ENCODE data around the gene YJU2. TPM values are rescaled to one million over a fixed set of nuclear protein-coding genes. Genes with fewer than 3 reads are reported as not detected.
"Not testable (repeated sequence)": the region's sequence is repeated elsewhere in the genome, so short reads cannot be mapped to it uniquely, and the experiment has no call there.

The YJU2 gene
- total RNA-seq, 4 donors from 2014 or later = 23.4 to 33.6 (median 28.3) TPM

DNA sequence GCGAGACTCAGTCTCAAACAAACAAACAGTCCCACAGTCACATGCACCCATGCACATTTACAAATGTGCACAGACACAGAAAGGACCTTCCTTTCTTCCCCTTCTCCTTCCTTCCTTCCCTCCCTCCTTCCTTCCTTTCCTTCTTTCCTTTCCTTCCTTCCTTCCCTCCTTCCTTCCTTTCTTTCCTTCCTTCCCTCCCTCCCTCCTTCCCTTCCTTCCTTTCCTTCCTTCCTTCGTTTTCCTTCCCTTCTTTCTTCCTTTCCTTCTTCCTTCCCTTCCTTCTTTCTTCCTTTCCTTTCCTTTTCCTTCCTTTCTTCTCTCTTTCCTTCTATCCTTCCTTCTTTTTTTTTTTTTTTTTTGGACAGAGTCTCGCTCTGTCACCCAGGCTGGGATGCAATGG is 33.8 kb upstream of the YJU2 start:
- no peak for DNase-seq (ENCODE audit: low spot score in 2 of 2)
- WGBS, 2 donors = 85 to 86% methylated on average over 3 of the region's 3 CpGs
- TF ChIP-seq, protein P1, sequence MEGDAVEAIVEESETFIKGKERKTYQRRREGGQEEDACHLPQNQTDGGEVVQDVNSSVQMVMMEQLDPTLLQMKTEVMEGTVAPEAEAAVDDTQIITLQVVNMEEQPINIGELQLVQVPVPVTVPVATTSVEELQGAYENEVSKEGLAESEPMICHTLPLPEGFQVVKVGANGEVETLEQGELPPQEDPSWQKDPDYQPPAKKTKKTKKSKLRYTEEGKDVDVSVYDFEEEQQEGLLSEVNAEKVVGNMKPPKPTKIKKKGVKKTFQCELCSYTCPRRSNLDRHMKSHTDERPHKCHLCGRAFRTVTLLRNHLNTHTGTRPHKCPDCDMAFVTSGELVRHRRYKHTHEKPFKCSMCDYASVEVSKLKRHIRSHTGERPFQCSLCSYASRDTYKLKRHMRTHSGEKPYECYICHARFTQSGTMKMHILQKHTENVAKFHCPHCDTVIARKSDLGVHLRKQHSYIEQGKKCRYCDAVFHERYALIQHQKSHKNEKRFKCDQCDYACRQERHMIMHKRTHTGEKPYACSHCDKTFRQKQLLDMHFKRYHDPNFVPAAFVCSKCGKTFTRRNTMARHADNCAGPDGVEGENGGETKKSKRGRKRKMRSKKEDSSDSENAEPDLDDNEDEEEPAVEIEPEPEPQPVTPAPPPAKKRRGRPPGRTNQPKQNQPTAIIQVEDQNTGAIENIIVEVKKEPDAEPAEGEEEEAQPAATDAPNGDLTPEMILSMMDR (IDR thresholded peaks at IDR 0.05) = no peak
- no peak for TF ChIP-seq POLR2A (IDR thresholded peaks at IDR 0.05)
- intact Hi-C loops (cut with DNase I; ENCODE audit: low total_unique reads) = no loop called here
- no peak overlapping the region for H3K4me3 ChIP-seq (ENCODE audit: low read depth, poor library complexity, severe bottlenecking)

DNA sequence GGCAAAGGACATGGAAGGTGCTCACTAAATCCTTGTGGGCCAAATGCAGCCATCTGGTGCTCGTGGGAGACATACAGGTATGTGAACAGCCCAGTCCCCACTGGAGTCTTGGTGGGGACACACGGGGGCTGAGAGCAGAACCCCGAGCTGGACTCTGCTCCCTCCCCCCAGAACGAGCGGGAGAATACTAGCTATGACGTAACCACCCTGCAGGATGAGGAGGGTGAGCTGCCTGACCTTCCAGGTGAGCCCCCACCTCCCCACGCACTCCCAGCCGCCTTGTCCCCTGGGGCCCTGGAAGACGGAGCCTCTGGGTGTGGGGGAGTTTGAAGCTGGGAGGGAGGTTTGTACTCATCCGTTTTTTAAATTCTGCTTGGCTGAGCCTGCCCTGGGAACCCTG is 31.1 kb upstream of the YJU2 start:
- 50 to 61% methylated on average over 10 of the region's 10 CpGs for WGBS, 2 donors
- DNase-seq (ENCODE audit: low spot score in 2 of 2) = no peak
- intact Hi-C loops (cut with DNase I; ENCODE audit: low total_unique reads) = no loop called here
- TF ChIP-seq POLR2A (IDR thresholded peaks at IDR 0.05) = no peak
- TF ChIP-seq, protein P1 (IDR thresholded peaks at IDR 0.05) = no peak
- H3K4me3 ChIP-seq (ENCODE audit: low read depth, poor library complexity, severe bottlenecking) = no peak overlapping the region

DNA sequence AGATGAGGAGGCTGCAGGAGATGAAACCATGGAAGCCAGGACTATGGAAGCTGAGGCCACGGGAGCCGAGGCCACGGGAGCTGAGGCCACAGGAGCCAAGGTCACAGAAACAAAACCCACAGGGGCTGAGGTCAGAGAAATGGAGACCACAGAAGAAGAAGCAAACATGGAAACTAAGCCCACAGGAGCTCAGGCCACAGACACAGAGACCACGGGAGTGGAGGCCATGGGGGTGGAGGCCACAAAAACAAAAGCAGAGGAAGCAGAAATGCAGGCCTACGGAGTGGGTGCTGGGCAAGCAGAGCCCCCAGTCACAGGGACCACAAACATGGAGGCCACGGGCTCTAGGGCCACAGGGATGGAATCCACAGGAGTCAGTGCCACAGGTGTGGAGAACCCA is 30.0 kb upstream of the YJU2 start:
- intact Hi-C loops (cut with DNase I; ENCODE audit: low total_unique reads) = no loop called here

DNA sequence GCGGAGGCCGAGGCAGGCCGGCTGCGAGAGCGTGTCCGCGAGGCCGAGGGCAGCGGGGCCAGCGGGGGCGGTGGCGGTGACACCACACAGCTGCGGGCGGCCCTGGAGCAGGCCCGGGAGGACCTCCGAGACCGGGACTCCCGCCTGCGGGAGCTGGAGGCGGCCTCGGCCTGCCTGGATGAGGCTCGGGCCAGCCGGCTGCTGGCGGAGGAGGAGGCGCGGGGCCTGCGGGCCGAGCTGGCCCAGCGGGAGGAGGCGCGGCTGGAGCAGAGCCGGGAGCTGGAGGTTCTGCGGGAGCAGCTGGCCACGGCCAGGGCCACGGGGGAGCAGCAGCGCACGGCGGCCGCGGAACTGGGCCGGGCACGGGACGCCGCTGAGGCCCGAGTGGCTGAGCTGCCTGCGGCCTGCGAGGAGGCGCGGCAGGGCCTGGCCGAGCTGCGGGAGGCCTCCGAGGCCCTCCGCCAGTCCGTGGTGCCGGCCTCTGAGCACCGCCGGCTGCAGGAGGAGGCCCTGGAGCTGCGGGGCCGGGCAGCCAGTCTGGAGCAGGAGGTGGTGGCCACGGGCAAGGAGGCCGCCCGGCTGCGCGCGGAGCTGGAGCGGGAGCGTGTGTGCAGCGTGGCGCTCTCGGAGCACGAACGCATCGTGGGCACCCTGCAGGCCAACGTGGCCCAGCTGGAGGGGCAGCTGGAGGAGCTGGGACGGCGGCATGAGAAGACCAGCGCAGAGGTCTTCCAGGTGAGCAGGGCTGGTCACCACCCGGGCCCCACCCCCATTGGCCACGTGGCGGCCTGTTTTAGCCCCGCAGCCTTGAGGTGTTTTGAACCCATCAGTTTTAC is 29.2 kb upstream of the YJU2 start:
- TF ChIP-seq, protein P1 (IDR thresholded peaks at IDR 0.05) = no peak
- no peak for TF ChIP-seq POLR2A (IDR thresholded peaks at IDR 0.05)
- intact Hi-C loops (cut with DNase I; ENCODE audit: low total_unique reads) = no loop called here
- no peak overlapping the region for H3K4me3 ChIP-seq (ENCODE audit: low read depth, poor library complexity, severe bottlenecking)
- 92 to 96% methylated on average over 72 to 81 of the region's 81 CpGs for WGBS, 2 donors
- DNase-seq (ENCODE audit: low spot score in 2 of 2) = no peak

More for the DNA sequence above, 30.0 kb upstream of the YJU2 start:
- TF ChIP-seq, protein P1 (IDR thresholded peaks at IDR 0.05) = no peak
- TF ChIP-seq POLR2A (IDR thresholded peaks at IDR 0.05) = no peak
- no peak for DNase-seq (ENCODE audit: low spot score in 2 of 2)
- H3K4me3 ChIP-seq (ENCODE audit: low read depth, poor library complexity, severe bottlenecking) = no peak overlapping the region
- WGBS, 2 donors = 80 to 82% methylated on average over 6 of the region's 6 CpGs

DNA sequence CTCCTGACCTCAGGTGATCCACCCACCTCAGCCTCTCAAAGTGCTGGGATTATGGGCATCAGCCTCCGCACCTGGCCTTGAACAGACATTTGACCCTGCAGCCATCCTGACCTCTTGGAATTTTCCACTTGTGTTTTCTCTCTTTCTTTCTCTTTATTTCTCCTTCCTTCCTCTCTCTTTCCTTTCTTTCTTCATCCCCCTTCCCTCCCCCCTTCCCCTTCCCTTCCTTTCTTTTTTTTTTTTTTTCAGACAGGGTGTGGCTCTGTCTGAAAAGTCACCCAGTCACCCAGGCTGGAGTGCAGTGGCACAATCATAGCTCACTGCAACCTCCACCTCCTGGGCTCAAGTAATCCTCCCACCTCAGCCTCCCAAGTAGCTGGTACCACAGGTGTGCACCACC is 28.4 kb upstream of the YJU2 start:
- WGBS, 2 donors = 82 to 84% methylated on average over 1 of the region's 1 CpG
- intact Hi-C loops (cut with DNase I; ENCODE audit: low total_unique reads); H3K4me3 ChIP-seq (ENCODE audit: low read depth, poor library complexity, severe bottlenecking); DNase-seq (ENCODE audit: low spot score in 2 of 2): not testable (repeated sequence)

DNA sequence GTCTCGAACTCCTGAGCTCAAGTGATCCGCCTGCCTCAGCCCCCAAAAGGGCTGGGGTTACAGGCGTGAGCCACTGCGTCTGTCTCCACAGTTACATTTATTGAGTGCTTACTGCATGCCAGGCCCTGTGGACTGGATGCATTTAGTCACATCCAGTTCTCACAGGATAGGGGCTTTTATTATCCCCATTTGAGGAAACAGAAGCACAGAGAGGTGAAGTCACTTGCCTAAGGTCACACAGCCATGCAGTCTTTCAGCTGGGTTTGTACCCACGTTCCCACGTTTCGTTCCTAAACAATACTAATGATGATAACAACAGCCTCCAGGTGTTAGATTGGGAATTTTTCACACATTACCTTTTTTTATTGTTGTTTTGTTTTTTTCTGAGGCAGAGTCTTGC is 26.7 kb upstream of the YJU2 start:
- DNase-seq (ENCODE audit: low spot score in 2 of 2) = no peak
- intact Hi-C loops (cut with DNase I; ENCODE audit: low total_unique reads) = no loop called here
- no peak overlapping the region for H3K4me3 ChIP-seq (ENCODE audit: low read depth, poor library complexity, severe bottlenecking)
- 89% methylated on average over 7 of the region's 7 CpGs for WGBS, 2 donors
- no peak for TF ChIP-seq POLR2A (IDR thresholded peaks at IDR 0.05)
- TF ChIP-seq, protein P1 (IDR thresholded peaks at IDR 0.05) = no peak

Data from lower leg skin (tissue), 4 donors.